A549 treated with CORT108297 at 1 μM for 4 hours (cell line): ENCODE data around the gene NMT1. TPM values are rescaled to one million over a fixed set of nuclear protein-coding genes. Genes with fewer than 3 reads are reported as not detected.

Experiments used
- total RNA-seq: library from RNA; stranded (reverse); fragments of 200-300 nt; extraction: Qiagen RNA extraction; gene quantifications from 5 replicates; pipeline ENCODE4 v1.2.3, GENCODE V29; 2022

The NMT1 gene
- 161 to 347 TPM (median 170 TPM) in 5 replicates for total RNA-seq

GRCh38 chr17:45060797-45061605, at the start of gene NMT1:
NMT1 (plus strand) TSS chr17:45061317; CDS start chr17:45061330, 13 bp downstream.

DNA sequence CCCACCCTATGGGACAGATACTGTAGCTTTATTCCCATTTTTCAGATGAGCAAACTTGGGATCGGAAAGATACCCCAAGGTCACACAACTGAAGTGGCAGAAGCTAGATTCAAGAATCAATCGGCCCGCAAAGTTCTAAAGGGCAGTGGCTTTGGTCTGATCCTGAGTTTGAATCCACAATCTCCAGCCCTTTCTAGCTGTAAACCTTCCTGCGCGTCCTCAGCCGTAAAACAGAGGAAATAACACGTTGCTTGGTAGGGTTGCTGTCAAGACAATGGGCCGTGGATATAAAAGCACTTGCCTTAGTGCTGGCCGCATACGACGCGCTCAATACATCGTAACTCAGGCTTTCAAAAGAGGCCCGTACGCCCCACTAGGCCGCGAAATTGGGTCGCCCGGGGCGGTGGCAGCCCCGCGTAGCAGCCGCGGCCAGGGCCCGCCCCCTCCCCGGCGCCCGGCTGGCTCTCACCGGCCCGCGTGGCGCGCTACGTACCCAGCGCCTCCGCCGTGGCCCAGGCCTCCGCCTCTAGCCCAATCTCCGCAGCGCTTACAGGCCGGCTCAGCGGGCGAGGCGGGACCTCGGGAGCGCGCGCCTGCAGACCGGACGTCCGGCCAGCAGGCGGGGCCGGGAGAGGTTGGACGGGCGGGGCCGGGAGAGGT, 9.9 kb upstream of the NMT1 start, which contains the start of gene DCAKD:
Gene DCAKD, minus strand, starts transcription at position 573 of the 660 bp plus-strand sequence. CDS start 16,747 bp downstream, outside the sequence.

DNA sequence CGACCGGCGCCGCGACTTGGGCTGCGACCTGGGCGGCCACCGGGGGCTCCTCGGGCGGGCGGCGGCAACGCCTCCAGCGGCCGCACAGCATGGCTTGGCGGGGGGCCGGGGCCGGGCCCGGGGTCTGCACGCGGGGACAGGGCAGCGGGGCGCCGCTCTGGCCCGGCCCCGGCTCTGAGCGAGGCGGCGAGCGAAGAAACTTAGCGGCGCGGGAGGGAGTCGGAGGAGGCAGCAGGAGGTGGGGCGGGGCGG, 71.1 kb downstream of the NMT1 start, which contains the start of gene PLCD3:
Gene PLCD3, minus strand, starts transcription at position 196 of the 252 bp plus-strand sequence. Its CDS starts 105 bp downstream, at position 91.

GRCh38 chr17:45135192-45135977, 74.3 kb downstream of the NMT1 start, which contains the start of gene ACBD4:
ACBD4 (plus strand) TSS chr17:45135687; CDS start chr17:45136145, 458 bp downstream.

GRCh38 chr17:45148183-45149036, 87.3 kb downstream of the NMT1 start, which contains the start of gene HEXIM1:
HEXIM1 (plus strand) TSS chr17:45148475; CDS start chr17:45149191, 716 bp downstream.

Other genes starting within 250 kb of the NMT1 start
- 27.9 to 34.7 TPM (median 33.1 TPM) in 5 replicates for gene GJC1, start 231.0 kb upstream of the NMT1 start, total RNA-seq
- gene HIGD1B, start 213.4 kb upstream of the NMT1 start, total RNA-seq: not detected in 5 replicates
- gene EFTUD2, start 161.9 kb upstream of the NMT1 start, total RNA-seq: 138 to 173 TPM (median 143 TPM) in 5 replicates
- 0.55 to 0.86 TPM (median 0.75 TPM) in 5 replicates for gene GFAP, start 145.8 kb upstream of the NMT1 start, total RNA-seq
- gene KIF18B, start 113.5 kb upstream of the NMT1 start, total RNA-seq: 26.8 to 41.2 TPM (median 40.1 TPM) in 5 replicates
- 14.7 to 35.1 TPM (median 30.0 TPM) in 5 replicates for gene C1QL1, start 93.0 kb upstream of the NMT1 start, total RNA-seq
- gene DCAKD, start 9.7 kb upstream of the NMT1 start, total RNA-seq: 18.4 to 23.0 TPM (median 21.1 TPM) in 5 replicates
- gene PLCD3, start 71.2 kb downstream of the NMT1 start, total RNA-seq: 148 to 216 TPM (median 192 TPM) in 5 replicates
- 6.4 to 8.9 TPM (median 8.3 TPM) in 5 replicates for gene ACBD4, start 74.4 kb downstream of the NMT1 start, total RNA-seq
- gene HEXIM1, start 87.2 kb downstream of the NMT1 start, total RNA-seq: 43.5 to 55.3 TPM (median 49.2 TPM) in 5 replicates
- 15.2 to 18.4 TPM (median 16.6 TPM) in 5 replicates for gene HEXIM2, start 100.6 kb downstream of the NMT1 start, total RNA-seq
- gene FMNL1, start 160.6 kb downstream of the NMT1 start, total RNA-seq: 36.8 to 42.9 TPM (median 38.4 TPM) in 5 replicates
- gene SPATA32, start 200.8 kb downstream of the NMT1 start, total RNA-seq: 0.14 to 0.22 TPM (median 0.18 TPM) in 5 replicates